Measurements from ENCODE around the gene TIRAP. TPM values are rescaled to one million over a fixed set of nuclear protein-coding genes. Genes with fewer than 3 reads are reported as not detected.

TIRAP gene
- total and polyA plus RNA-seq, 2 of the 8 experiments (the other 6 are each of a cell fraction or from before 2014, with no cell fraction given) = 5.3 TPM

DNA sequence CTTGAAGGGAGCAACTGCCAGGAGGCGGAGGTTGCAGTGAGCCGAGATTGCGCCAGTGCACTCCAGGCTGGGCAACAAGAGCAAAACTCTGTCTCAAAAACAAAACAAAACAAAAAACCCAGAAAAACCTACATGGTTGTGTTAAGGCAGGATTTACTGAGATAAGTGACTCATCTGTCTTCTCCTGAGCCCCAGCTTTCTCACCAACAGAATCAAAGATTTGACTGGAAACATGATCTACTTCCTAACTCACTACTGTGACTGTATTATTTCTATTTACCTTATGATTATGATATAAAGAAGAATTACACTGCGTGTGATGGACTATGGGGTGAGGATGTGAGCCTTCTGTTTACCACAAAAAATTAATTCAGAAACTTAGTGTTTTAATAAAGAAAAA is 49.5 kb upstream of the TIRAP start:
- H3K14ac ChIP-seq (ENCODE audit: insufficient read length) = no peak overlapping the region
- H3K27ac ChIP-seq (ENCODE audit: low read depth, low read length) = no peak overlapping the region
- no peak overlapping the region for H3K9ac ChIP-seq (replicated peaks in 1 of 4; ENCODE audit: extremely low read depth in 1 of 4, low read depth in 3 of 4, low read length in 3 of 4)
- WGBS, 2 experiments (ENCODE audit: extremely low coverage in 1 of 2, insufficient coverage in 1 of 2, insufficient read length in 1 of 2, insufficient replicate concordance in 2 of 2, low coverage in 1 of 2, low lambda C conversion rate in 2 of 2, missing lambda C conversion rate in 1 of 2) = 96% methylated on average over 4 of the region's 4 CpGs; no CpG with 5 or more reads in 1 of the 2 experiments
- no peak overlapping the region for H2BK5ac ChIP-seq (ENCODE audit: low read depth, low read length)
- H3K18ac ChIP-seq (ENCODE audit: extremely low read depth, low read length) = no peak overlapping the region
- no peaks in the 10 kb centered on the region; a peak in 1 of 7 replicates for H3K4me1 ChIP-seq (replicated peaks in 1 of 4; ENCODE audit: control insufficient read depth in 3 of 4, insufficient read depth in 4 of 4, low read length in 3 of 4)
- H2AK5ac ChIP-seq (ENCODE audit: low read depth, low read length) = no peak overlapping the region
- no peak overlapping the region for H3K23ac ChIP-seq (ENCODE audit: insufficient read length)
- no peak overlapping the region for H4K91ac ChIP-seq (replicated peaks; ENCODE audit: insufficient read length, low read length)
- ChIA-PET POLR2A (ENCODE audit: partially characterized antibody) (no interaction called here), CTCF (ENCODE audit: partially characterized antibody) (interaction anchor here (0.5 kb wide), 1 partner anchor 320 kb away, joined by 3 read pairs; no protein-coding TSS in a partner anchor)
- H3K4me3 ChIP-seq (ENCODE audit: extremely low read depth in 1 of 4, insufficient read depth in 2 of 4, low read depth in 3 of 4, low read length in 4 of 4) = no peak overlapping the region
- H2BK20ac ChIP-seq (ENCODE audit: low read length) = no peak overlapping the region
- FAIRE-seq = no peak
- H4K20me1 ChIP-seq (replicated peaks in 1 of 2; ENCODE audit: control insufficient read depth in 1 of 2, insufficient read depth in 2 of 2, low read length in 2 of 2) = peaks cover 0 to 3% of the 10 kb centered on the region in 2 experiments
- DNase-seq (ENCODE audit: low read depth in 1 of 2, low spot score in 2 of 2) = no peak
- no peaks in the 10 kb centered on the region for H3K27me3 ChIP-seq (replicated peaks in 1 of 4; ENCODE audit: control insufficient read depth in 3 of 4, extremely low read depth in 1 of 4, insufficient read depth in 3 of 4, low read length in 3 of 4)
- H3K56ac ChIP-seq (replicated peaks; ENCODE audit: insufficient read length, low read depth, low read length) = no peak overlapping the region
- H2BK15ac ChIP-seq (ENCODE audit: low read length) = no peak overlapping the region
- no peak overlapping the region for H2BK120ac ChIP-seq (replicated peaks; ENCODE audit: low read depth, low read length)
- H3K23me2 ChIP-seq (ENCODE audit: low read depth, low read length) = no peaks in the 10 kb centered on the region
- no peak overlapping the region for H2BK12ac ChIP-seq (ENCODE audit: low read depth, low read length)
- peaks cover 0 to 8% of the 10 kb centered on the region in 2 experiments; a peak in 1 of 4 replicates for H3K79me2 ChIP-seq (ENCODE audit: control insufficient read depth in 1 of 2, insufficient read depth in 2 of 2, low read length in 2 of 2)
- H4K5ac ChIP-seq (ENCODE audit: insufficient read length, low read depth, low read length) = no peak overlapping the region
- H2AFZ ChIP-seq (ENCODE audit: low read length) = no peak overlapping the region
- peaks cover 2 to 14% (median 2%) of the 10 kb centered on the region in 4 experiments; a peak in 5 of 8 replicates for H3K36me3 ChIP-seq (ENCODE audit: control insufficient read depth in 2 of 4, insufficient read depth in 4 of 4, low read length in 3 of 4)
- no peak overlapping the region for H3K4me2 ChIP-seq (ENCODE audit: insufficient read depth in 1 of 2, low read depth in 2 of 2, low read length in 2 of 2)
- H3K79me1 ChIP-seq (ENCODE audit: low read depth, low read length) = 0 out of 2 replicates have a peak, but pooled peaks cover 4% of the 10 kb centered on the region
- H3K9me3 ChIP-seq (ENCODE audit: insufficient read depth in 2 of 2, low read depth in 1 of 2, low read length in 1 of 2) = no peaks in the 10 kb centered on the region
- H4K8ac ChIP-seq (ENCODE audit: extremely low read depth, insufficient read depth, low read length) = peak overlapping the region; percentile 80; the same call in 1 of the 2 replicates
- H3K4ac ChIP-seq (replicated peaks; ENCODE audit: insufficient read length, low read depth, low read length) = no peak overlapping the region
- TF ChIP-seq KDM4A (IDR thresholded peaks at IDR 0.05; ENCODE audit: low read depth, low read length, severe bottlenecking) = no peak
- TF ChIP-seq, protein P1, sequence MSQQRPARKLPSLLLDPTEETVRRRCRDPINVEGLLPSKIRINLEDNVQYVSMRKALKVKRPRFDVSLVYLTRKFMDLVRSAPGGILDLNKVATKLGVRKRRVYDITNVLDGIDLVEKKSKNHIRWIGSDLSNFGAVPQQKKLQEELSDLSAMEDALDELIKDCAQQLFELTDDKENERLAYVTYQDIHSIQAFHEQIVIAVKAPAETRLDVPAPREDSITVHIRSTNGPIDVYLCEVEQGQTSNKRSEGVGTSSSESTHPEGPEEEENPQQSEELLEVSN (IDR thresholded peaks at IDR 0.05) = no peak

Measured in H1 (cell line).